MM.1S (cell line): ENCODE results near the gene CFAP74.

Experiments used
- DNase-seq: peaks from one replicate; pipeline ENCODE4 v3.0.0-alpha.2; 2015
- H2AFZ ChIP-seq: fragments of 300-600 bp; sonication (generic); 2 replicates; pipeline ENCODE4 v1.6.0; 2016; ENCODE audit warnings: antibody characterized with exemption, low read length
- H3F3A ChIP-seq: fragments of 300-600 bp; sonication (generic); 2 replicates; pipeline ENCODE4 v1.6.1; 2016; ENCODE audit warnings: mild to moderate bottlenecking, antibody characterized with exemption, low read length, moderate library complexity, mixed read lengths; ENCODE audit not compliant: insufficient read depth
- H3K27ac ChIP-seq: fragments of 300-600 bp; sonication (generic); 2 replicates; pipeline ENCODE4 v1.5.1; 2016; ENCODE audit warnings: mild to moderate bottlenecking, low read length
- H3K27me3 ChIP-seq: fragments of 300-600 bp; sonication (generic); replicated peaks from 2 replicates; pipeline ENCODE4 v1.6.0; 2016; ENCODE audit warnings: low read length; ENCODE audit not compliant: insufficient read depth
- H3K36me3 ChIP-seq: fragments of 300-600 bp; sonication (generic); replicated peaks from 2 replicates; pipeline ENCODE4 v1.6.1; 2016; ENCODE audit warnings: mild to moderate bottlenecking, low read length, mixed read lengths; ENCODE audit not compliant: insufficient read depth
- H3K4me1 ChIP-seq: fragments of 300-600 bp; sonication (generic); 2 replicates; pipeline ENCODE4 v1.6.1; 2016; ENCODE audit warnings: low read length, mixed read lengths
- H3K4me2 ChIP-seq: fragments of 300-600 bp; sonication (generic); 2 replicates; pipeline ENCODE4 v1.6.0; 2016; ENCODE audit warnings: low read depth, low read length
- H3K4me3 ChIP-seq: fragments of 300-600 bp; sonication (generic); 2 replicates; pipeline ENCODE4 v1.5.1; 2016; ENCODE audit warnings: low read length, mixed read lengths
- H3K79me2 ChIP-seq: fragments of 300-600 bp; sonication (generic); 2 replicates; pipeline ENCODE4 v1.6.1; 2016; ENCODE audit warnings: mixed run types, low read length, mixed read lengths
- H3K9ac ChIP-seq: fragments of 300-600 bp; sonication (generic); 2 replicates; pipeline ENCODE4 v1.6.1; 2016; ENCODE audit warnings: low read length, mixed read lengths
- H3K9me2 ChIP-seq: fragments of 300-600 bp; sonication (generic); replicated peaks from 2 replicates; pipeline ENCODE4 v1.6.1; 2016; ENCODE audit warnings: mild to moderate bottlenecking, low read length, mixed read lengths; ENCODE audit not compliant: insufficient read depth
- H3K9me3 ChIP-seq: fragments of 300-600 bp; sonication (generic); replicated peaks from 2 replicates; pipeline ENCODE4 v1.6.1; 2016; ENCODE audit warnings: mild to moderate bottlenecking, low read length, mixed read lengths; ENCODE audit not compliant: insufficient read depth
- H4K20me1 ChIP-seq: fragments of 300-600 bp; sonication (generic); 2 replicates; pipeline ENCODE4 v1.6.1; 2016; ENCODE audit warnings: mild to moderate bottlenecking, low read length, moderate library complexity, mixed read lengths; ENCODE audit not compliant: insufficient read depth
- CTCF ChIP-seq: fragments of 300-600 bp; sonication (generic); IDR thresholded peaks from 2 replicates; pipeline ENCODE4 v1.5.1; 2016; ENCODE audit warnings: antibody characterized with exemption, low read length, mixed read lengths
- EZH2 ChIP-seq: fragments of 300-600 bp; sonication (generic); optimal IDR thresholded peaks from 2 replicates; pipeline ENCODE3; 2017; ENCODE audit warnings: low read depth, mild to moderate bottlenecking, antibody characterized with exemption, low read length, mixed read lengths
- EZH2phosphoT487 ChIP-seq: fragments of 300-600 bp; sonication (generic); IDR thresholded peaks from 2 replicates; pipeline ENCODE4 v1.6.1; 2018; ENCODE audit warnings: antibody characterized with exemption, low read length

CFAP74 gene

GRCh38 chr1:1974834-1975233 is 28.8 kb downstream of the CFAP74 start:
- no peak overlapping the region for H3K27ac ChIP-seq
- H2AFZ ChIP-seq = no peak overlapping the region
- H3K4me3 ChIP-seq = no peak overlapping the region
- H3K36me3 ChIP-seq = no peaks in the 10 kb centered on the region
- H4K20me1 ChIP-seq = no peaks in the 10 kb centered on the region
- H3K4me2 ChIP-seq = no peak overlapping the region
- no peaks in the 10 kb centered on the region for H3K79me2 ChIP-seq
- no peaks in the 10 kb centered on the region for H3K9me2 ChIP-seq
- TF ChIP-seq CTCF (no peak), EZH2 (no peak), EZH2phosphoT487 (no peak)
- H3F3A ChIP-seq = no peaks in the 10 kb centered on the region
- no peaks in the 10 kb centered on the region for H3K4me1 ChIP-seq
- no peaks in the 10 kb centered on the region for H3K9me3 ChIP-seq
- no peak overlapping the region for H3K9ac ChIP-seq
- DNase-seq = no peak
- peaks cover 70% of the 10 kb centered on the region for H3K27me3 ChIP-seq

GRCh38 chr1:1973716-1974642 is 29.6 kb downstream of the CFAP74 start:
- H2AFZ ChIP-seq = no peak overlapping the region
- H3K27me3 ChIP-seq = peaks cover 70% of the 10 kb centered on the region
- H3K9me3 ChIP-seq = no peaks in the 10 kb centered on the region
- H4K20me1 ChIP-seq = no peaks in the 10 kb centered on the region
- no peak for DNase-seq
- TF ChIP-seq EZH2phosphoT487 (no peak), CTCF (no peak), EZH2 (no peak)
- H3F3A ChIP-seq = no peaks in the 10 kb centered on the region
- H3K4me1 ChIP-seq = no peaks in the 10 kb centered on the region
- no peak overlapping the region for H3K9ac ChIP-seq
- H3K79me2 ChIP-seq = no peaks in the 10 kb centered on the region
- H3K4me3 ChIP-seq = no peak overlapping the region
- H3K36me3 ChIP-seq = no peaks in the 10 kb centered on the region
- no peaks in the 10 kb centered on the region for H3K9me2 ChIP-seq
- H3K4me2 ChIP-seq = no peak overlapping the region
- no peak overlapping the region for H3K27ac ChIP-seq

DNA sequence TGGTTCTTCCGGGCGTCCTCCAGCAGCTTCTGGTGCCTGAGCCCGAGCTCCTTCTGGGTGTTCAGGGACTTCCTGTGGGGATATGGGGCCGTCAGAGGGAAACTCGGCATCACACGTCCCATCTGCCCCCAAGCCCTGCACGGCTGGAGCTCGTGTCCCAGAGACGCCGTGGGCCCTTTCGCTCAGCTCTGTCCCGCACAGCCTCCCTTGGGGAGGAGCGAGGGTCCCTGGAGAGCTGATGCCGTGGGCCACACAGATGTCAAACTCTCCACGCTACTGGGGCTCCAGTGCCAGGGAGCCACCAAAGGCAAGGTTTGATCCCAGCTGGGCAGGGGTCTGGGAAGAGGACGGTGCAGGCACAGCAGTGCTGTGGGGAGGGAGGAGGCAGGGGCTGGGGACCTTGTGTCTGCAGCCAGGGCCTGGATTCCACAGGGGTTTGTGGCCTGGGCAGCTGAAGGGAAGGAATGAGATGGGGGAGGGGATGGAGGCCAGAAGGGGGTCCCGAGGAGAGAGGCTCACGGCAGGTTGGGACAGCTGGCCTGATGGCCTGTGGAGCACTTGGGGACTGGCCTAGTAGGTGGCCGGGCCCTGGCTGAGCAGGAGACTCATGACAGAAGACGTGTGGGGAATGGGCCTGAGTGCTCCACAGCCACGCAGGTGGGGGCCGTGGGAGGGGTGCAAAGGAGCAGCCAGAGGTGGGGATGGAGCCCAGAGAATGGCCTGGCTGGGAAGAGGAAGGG is 30.4 kb downstream of the CFAP74 start:
- DNase-seq = no peak
- Histone ChIP-seq H3K4me3 (no peak overlapping the region), H3F3A (no peaks in the 10 kb centered on the region), H3K79me2 (no peaks in the 10 kb centered on the region), H3K9me2 (no peaks in the 10 kb centered on the region), H3K9ac (no peak overlapping the region), H3K36me3 (no peaks in the 10 kb centered on the region), H3K27me3 (peaks cover 71% of the 10 kb centered on the region), H4K20me1 (no peaks in the 10 kb centered on the region), H3K27ac (no peak overlapping the region), H3K4me2 (no peak overlapping the region), H3K9me3 (no peaks in the 10 kb centered on the region), H3K4me1 (no peaks in the 10 kb centered on the region), H2AFZ (no peak overlapping the region)
- TF ChIP-seq EZH2 (no peak), EZH2phosphoT487 (no peak), CTCF (no peak)
